Coronary artery (tissue), 2 donors: Measurements from ENCODE around the gene CTDSP1.

ENCODE experiments used
- DNase-seq: peaks from one replicate; pipeline ENCODE4 v3.0.0-alpha.2; 2017; ENCODE audit warnings: low spot score
- H3K27ac ChIP-seq, 2 donors: fragments of 200-600 bp; sonication (generic); one replicate each; pipeline ENCODE4 v1.5.1; 2016 to 2019
- H3K4me3 ChIP-seq: fragments of 200-600 bp; sonication (generic); 2 replicates; pipeline ENCODE4 v1.5.1; 2016; ENCODE audit warnings: mild to moderate bottlenecking, moderate library complexity
- CTCF ChIP-seq: fragments of 200-600 bp; sonication (generic); IDR thresholded peaks from one replicate; pipeline ENCODE4 v1.5.1; 2019; ENCODE audit warnings: antibody characterized with exemption

CTDSP1 gene

GRCh38 chr2:218395826-218396687 is 3.6 kb upstream of the CTDSP1 start:
- peak overlapping the region; percentile 96 for H3K27ac ChIP-seq
- peak; percentile 97 for DNase-seq
- peak; percentile 84 for TF ChIP-seq CTCF
- H3K4me3 ChIP-seq = peak overlapping the region; percentile 88

GRCh38 chr2:218396688-218397462 is 2.8 kb upstream of the CTDSP1 start:
- no peak for TF ChIP-seq CTCF
- H3K4me3 ChIP-seq = peak overlapping the region; percentile 88
- DNase-seq = peak; percentile 93
- H3K27ac ChIP-seq = peak overlapping the region; percentile 96

GRCh38 chr2:218397463-218397819 is 2.2 kb upstream of the CTDSP1 start:
- peak overlapping the region; percentile 88 for H3K4me3 ChIP-seq
- H3K27ac ChIP-seq = peak overlapping the region; percentile 96
- TF ChIP-seq CTCF = no peak
- DNase-seq = no peak

GRCh38 chr2:218397820-218398436 is 1.7 kb upstream of the CTDSP1 start:
- Histone ChIP-seq H3K4me3 (peak overlapping the region; percentile 88), H3K27ac (peak overlapping the region; percentile 96)
- TF ChIP-seq CTCF = no peak
- DNase-seq = peak; percentile 89

- peak overlapping the region; percentile 88 for H3K4me3 ChIP-seq
- peak overlapping the region; percentile 96 for H3K27ac ChIP-seq
- no peak for TF ChIP-seq CTCF
- DNase-seq = peak; percentile 91
Observed at GRCh38 chr2:218398437-218399390, 954 bp upstream of the CTDSP1 start.
